GM19099 (cell line): Measurements from ENCODE around the gene VSX1.

ENCODE experiments used
- POLR2A ChIP-seq: IDR thresholded peaks from 3 replicates; pipeline ENCODE4 v1.6.1; 2011; ENCODE audit warnings: low read depth; ENCODE audit not compliant: insufficient read length; ENCODE audit errors: extremely low read depth

The VSX1 gene

DNA sequence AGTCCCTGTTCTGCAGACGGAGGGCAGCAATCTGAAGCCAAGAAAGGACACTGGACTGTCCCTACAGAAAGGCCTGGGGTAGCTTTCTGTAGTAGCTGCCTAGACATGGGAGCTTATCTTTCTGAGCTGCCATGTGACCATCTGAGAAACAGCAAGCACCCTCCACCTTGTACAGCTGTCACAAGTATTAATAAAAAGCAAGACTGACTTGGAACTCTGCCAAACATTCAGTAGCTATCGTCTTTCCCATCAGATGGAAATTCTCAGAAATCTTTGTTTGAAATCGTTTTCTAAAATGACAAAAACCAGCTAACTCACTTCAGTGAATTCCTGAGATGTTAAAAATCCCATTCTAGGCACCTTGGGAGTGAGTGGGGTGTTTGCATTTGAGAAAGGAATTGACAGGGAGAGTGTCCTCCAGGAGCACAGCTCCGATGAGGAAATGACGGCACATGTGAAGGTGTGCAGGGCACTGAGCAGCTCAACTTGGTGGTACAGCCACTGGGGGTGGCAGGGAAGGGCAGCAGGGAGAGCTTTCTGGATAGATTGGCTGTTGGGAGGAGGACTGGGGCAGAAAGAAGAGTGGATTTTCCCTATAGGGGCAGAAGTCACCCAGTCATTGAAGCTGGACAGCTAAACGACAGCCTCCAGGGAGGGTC lies 48.5 kb downstream of the VSX1 start:
- no peak for TF ChIP-seq POLR2A

DNA sequence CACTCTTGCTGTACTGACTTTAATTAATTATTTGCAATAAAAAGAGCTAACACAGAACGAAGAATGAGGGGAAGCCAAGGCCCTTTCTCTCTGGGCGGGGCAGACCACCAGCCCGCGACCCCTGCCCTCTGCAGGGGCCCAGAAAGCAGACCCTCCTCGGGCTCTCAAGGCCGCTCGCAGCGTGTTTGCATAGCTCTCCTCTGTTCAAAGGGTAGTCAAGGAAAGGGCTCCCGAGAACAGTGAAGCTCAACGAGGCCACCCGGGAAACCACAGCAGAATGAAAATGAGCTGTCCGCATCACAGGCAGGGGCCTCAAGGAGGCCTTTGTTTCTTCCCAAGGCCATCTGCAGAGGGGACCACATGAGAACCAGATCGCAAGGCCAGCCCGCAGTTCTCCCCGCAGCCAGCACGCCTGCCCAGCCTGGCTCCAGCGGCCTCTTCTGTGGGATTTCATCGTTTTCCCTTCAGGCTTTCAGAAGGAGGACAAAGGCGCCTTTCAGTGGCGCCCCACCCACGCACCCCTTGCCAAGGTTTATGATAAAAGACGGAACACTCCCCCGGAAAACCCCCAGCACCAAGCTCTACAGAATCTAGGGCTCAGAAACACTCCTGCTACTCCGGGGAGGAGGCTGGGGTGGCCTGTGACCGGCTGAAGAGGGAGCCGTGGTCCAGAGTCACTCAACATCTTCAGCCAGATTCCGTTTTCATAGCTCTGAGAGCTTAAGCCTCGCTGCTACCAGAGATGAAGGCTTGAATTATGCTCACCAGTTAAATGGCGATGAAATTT lies 49.3 kb downstream of the VSX1 start:
- no peak for TF ChIP-seq POLR2A

DNA sequence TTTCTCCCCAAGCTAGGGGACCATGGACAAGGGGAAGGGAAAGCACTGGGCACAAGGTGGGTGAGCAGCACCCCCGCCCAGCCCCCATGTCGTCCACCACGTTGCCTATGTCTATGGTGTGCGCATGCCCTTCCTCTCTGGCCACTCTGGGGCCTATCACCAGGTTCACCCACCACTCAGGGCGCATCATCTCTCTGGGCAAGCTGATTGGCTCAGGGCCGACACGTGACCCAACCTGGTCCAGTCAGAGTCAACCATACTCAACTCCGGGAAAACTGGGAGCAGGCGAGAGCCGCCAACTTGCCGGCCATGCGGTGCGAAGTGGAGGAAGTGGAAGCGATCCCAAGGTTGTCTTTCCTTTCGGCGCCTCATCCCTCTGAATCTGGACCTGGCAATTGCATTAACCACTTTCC lies 49.9 kb downstream of the VSX1 start:
- no peak for TF ChIP-seq POLR2A

DNA sequence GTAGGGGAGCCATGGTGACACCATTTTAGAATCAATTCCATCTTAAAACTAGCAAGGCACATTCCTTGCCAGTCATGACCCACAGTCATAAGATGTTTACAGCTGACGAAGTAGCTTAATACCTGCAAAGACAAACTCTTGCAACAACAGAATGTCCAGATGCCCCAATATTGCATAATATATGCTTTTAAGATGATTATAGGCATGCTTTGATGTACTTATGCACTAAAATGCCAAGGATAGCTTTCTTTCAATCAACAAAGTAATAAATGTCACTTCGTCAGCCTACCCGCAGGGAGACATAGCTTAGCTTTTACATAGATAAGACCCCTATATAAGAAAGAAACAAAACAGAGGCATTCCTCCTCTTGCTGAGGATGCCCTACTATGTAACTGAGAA lies 50.7 kb downstream of the VSX1 start:
- no peak for TF ChIP-seq POLR2A

DNA sequence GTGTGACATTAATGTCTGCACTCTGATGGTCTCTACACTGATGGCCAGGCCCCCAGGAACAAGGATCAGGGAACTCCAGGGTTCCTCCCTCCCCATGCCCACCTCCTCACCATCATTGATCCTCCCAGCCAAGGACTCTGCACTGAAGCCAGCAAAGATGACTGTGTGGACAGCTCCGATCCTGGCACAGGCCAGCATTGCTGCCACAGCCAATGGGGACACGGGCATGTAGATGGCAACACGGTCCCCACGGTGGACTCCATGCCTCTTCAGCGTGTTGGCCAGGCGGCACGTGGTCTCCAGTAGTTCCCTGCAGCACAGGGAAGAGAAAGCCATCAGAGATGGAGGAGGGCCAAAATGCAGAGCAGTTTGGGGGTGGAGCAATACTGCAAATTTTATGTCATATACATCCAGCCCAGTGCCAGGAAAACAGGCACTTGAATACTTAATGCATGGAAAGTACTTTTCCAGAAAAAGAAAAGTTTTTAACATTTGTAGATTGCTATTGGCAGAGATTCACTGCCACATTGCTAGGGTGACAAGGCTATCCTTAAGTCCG lies 51.2 kb downstream of the VSX1 start:
- no peak for TF ChIP-seq POLR2A

DNA sequence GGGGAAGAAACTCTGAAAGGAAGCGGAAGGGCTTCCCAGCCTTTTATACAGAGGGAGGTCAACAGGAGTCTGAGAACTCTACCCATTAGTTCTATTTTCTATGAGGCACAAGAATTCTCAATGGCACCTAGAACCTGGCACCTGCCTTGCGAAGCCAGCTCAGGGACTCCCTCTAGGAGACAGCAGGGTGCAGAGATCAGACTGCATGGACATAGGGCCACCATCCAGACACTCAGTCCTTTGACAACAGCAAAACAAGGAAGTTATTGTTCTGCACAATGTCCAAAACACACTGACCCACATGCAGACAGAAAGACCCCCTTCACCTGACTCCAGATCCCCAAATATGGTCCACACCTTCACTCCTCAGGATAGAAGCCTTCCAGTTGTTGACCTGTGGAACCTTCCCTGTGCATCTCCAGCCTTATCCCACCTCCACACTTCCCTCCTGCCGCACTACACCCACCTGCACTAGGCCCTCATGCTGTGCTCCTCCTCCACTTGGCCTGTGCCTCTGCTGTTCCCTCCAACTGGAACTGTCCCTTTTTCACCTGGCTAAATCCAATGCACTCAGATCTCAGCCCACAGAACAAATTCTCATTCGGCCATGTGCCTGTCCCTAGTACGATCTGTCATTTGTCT lies 51.8 kb downstream of the VSX1 start:
- no peak for TF ChIP-seq POLR2A

DNA sequence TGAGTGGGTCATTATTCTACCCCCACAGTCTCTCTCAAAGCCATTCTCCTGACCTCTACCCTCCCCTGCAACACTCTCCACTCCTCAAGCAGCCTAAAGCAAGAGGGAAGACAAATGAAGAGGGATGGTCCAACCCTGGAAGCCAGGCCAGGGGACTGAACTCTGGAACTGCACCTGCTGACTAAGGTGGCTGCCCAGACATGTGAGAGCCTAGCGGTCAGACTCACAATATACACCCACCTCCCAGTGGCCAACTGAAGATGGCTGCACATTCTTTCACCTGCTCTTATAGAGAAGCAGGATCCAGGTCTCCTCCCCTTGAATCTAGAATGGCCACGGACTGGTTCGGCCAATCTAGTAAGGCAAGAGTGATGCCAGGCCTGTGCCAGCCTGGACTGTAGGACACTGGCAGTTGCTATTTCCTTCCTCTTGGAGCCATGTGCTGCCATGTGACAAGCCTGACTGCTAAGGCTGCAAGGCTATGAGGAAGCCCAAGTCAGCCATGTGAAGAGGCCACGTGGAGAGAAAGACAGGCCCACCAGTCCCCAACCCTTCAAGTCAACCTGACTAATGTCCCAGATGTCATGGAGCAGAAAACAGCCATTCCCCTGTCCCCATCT lies 55.8 kb downstream of the VSX1 start:
- TF ChIP-seq POLR2A = no peak
